Mammary epithelial cell (primary cell): ENCODE results near the gene KLF15.

Experiments used
- CTCF ChIP-seq, 2 donors: IDR thresholded peaks in 1 of 2; conservative IDR thresholded peaks in 1 of 2; 2 replicates each; pipeline ENCODE4 v1.5.1; 2011 to 2012; ENCODE audit warnings: inconsistent platforms in 2 of 2, low read length in 2 of 2, mild to moderate bottlenecking in 2 of 2, control low read depth in 1 of 2, low read depth in 1 of 2; ENCODE audit not compliant: insufficient read depth in 1 of 2; ENCODE audit errors: extremely low read depth in 1 of 2
- EZH2 ChIP-seq: IDR thresholded peaks from 2 replicates; pipeline ENCODE4 v1.6.1; 2012; ENCODE audit warnings: low read length, inconsistent platforms, borderline replicate concordance

DNA sequence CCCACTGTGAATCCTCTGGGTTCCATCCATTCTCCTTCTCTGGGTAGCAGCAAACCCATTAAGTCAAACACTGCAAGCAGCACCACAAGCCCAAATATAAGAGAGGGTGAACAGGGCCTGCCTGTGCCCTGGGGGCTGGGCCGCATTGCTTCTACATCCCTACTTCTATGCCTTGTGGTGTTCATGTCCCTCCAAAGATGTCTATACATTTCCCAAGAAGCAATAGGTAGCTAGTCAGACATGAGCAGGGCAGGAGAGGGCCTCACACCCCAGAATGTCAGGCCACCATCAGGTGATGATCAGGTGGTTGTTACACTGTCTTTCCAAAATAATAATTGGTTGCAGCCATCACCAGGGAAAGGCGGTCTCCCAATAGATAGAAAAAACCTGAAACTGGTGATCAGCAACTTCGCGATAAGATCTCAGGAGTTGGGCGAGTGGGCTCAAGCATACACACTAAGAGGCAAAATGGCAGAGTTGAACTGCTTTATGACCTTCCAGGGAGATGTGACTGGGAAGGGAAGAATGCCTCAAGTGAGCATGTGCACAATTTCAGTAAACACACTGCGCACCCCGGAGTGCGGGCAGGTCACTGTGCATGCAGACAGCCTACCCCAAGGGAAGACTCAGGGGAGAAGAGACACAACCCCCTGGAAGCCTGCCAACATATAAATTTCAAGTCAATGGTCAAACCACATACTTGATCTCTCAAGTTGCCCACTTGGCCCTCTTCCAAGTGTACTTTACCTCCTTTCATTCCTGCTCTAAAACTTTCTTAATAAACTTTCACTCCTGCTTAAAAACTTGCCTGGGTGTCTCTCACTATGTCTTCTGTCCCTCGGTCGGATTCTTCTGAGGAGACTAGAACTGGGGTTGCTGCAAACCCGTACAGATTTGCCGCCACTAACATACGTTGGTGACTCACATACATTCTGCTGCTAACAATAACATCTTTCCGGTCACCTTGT is 39.9 kb downstream of the KLF15 start:
- no peak for TF ChIP-seq EZH2
- no peak for TF ChIP-seq CTCF (conservative IDR thresholded peaks at IDR 0.05 in 1 of 2, IDR thresholded peaks at IDR 0.05 in 1 of 2; ENCODE audit: extremely low read depth in 1 of 2, insufficient read depth in 1 of 2, low read depth in 1 of 2, low read length in 2 of 2)
